Measurements from ENCODE around the gene NAT10. TPM values are rescaled to one million over a fixed set of nuclear protein-coding genes. Genes with fewer than 3 reads are reported as not detected.
A peak's percentile ranks its signal among the peaks of the same experiment; 100 is the strongest.

The NAT10 gene
- total RNA-seq, 1 donor from 2014 or later = 34.4 TPM

DNA sequence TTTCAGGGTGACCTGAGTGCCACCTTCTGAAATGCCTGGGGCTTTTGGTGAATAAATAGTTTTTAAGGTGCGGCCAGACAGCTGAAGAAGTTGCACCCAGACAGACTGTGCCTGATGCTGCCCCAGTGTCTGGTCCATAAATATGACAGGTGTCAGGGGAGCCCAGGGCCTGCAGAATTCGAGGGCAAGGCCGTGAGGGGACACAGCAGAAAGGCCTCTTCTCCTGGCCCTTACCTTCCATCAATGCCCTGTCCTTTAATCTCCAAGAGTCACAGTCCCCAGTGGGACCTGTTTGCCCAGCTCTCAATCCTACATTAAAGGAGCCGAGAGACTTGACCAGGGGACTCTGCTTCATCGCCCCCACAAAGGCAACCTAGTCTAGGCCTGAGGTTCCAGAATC, 45.7 kb downstream of the NAT10 start:
- Mint-ChIP-seq H3K36me3 (ENCODE audit: low read depth, unreplicated experiment) (peaks cover 45% of the 10 kb centered on the region), H3K27me3 (ENCODE audit: unreplicated experiment) (peaks cover 14% of the 10 kb centered on the region), H3K9me3 (ENCODE audit: unreplicated experiment) (no peaks in the 10 kb centered on the region), H3K27ac (ENCODE audit: unreplicated experiment) (no peak overlapping the region), H3K4me1 (ENCODE audit: unreplicated experiment) (peaks cover 13% of the 10 kb centered on the region), H3K4me3 (ENCODE audit: unreplicated experiment) (no peak overlapping the region)
- TF ChIP-seq, protein P1, sequence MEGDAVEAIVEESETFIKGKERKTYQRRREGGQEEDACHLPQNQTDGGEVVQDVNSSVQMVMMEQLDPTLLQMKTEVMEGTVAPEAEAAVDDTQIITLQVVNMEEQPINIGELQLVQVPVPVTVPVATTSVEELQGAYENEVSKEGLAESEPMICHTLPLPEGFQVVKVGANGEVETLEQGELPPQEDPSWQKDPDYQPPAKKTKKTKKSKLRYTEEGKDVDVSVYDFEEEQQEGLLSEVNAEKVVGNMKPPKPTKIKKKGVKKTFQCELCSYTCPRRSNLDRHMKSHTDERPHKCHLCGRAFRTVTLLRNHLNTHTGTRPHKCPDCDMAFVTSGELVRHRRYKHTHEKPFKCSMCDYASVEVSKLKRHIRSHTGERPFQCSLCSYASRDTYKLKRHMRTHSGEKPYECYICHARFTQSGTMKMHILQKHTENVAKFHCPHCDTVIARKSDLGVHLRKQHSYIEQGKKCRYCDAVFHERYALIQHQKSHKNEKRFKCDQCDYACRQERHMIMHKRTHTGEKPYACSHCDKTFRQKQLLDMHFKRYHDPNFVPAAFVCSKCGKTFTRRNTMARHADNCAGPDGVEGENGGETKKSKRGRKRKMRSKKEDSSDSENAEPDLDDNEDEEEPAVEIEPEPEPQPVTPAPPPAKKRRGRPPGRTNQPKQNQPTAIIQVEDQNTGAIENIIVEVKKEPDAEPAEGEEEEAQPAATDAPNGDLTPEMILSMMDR (IDR thresholded peaks at IDR 0.05; ENCODE audit: unreplicated experiment) = no peak
- no peak for DNase-seq (ENCODE audit: low spot score)

DNA sequence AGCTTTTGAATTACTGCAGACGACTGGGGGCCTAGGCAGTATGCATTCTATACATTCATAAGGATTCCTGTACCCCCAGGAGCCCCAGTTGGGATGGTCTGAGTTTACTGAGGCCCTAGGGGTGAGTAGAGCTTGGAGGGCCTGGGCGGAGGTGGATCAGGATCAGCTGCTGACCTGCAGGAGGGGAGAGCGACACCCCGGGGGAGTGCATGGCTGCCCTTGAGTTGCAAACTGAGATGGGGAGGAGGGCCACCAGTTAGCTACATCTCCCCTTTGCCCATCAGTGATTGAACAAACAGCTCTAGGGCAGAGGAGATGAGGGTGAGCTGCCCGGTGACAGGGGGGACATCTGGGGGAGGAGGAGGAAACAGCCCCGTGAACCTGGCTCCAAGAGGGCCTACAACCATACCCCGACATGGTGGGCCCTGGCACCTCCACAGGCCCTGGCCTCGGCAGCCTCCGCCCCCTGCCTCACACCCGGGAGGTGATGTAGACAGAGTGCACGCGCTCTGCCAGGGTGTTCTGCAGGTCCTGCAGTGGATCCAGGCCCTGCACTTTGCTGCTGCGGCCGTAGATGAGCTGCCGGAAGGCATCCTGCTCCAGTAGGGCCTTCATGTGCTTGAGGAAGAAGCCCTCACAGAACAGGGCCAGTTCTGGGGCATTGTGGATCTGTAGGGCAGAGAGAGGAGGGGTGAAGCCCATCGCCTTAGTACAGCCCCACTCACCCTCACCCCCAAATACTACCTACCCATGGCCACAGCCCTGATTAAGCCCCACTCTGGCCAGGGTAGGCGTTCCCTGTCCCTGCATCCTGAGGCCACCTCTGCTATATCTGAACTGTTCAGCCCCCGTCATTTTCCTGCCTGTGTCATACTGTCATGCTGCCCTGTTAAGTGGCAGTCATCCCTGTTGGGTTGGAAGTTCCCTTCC, 46.8 kb downstream of the NAT10 start:
- Mint-ChIP-seq H3K27ac (ENCODE audit: unreplicated experiment) (no peak overlapping the region), H3K36me3 (ENCODE audit: low read depth, unreplicated experiment) (peaks cover 40% of the 10 kb centered on the region), H3K4me1 (ENCODE audit: unreplicated experiment) (peaks cover 13% of the 10 kb centered on the region), H3K9me3 (ENCODE audit: unreplicated experiment) (no peaks in the 10 kb centered on the region), H3K27me3 (ENCODE audit: unreplicated experiment) (peaks cover 15% of the 10 kb centered on the region), H3K4me3 (ENCODE audit: unreplicated experiment) (peak overlapping the region; percentile 85)
- TF ChIP-seq, protein P1 (IDR thresholded peaks at IDR 0.05; ENCODE audit: unreplicated experiment) = no peak
- DNase-seq (ENCODE audit: low spot score) = no peak

DNA sequence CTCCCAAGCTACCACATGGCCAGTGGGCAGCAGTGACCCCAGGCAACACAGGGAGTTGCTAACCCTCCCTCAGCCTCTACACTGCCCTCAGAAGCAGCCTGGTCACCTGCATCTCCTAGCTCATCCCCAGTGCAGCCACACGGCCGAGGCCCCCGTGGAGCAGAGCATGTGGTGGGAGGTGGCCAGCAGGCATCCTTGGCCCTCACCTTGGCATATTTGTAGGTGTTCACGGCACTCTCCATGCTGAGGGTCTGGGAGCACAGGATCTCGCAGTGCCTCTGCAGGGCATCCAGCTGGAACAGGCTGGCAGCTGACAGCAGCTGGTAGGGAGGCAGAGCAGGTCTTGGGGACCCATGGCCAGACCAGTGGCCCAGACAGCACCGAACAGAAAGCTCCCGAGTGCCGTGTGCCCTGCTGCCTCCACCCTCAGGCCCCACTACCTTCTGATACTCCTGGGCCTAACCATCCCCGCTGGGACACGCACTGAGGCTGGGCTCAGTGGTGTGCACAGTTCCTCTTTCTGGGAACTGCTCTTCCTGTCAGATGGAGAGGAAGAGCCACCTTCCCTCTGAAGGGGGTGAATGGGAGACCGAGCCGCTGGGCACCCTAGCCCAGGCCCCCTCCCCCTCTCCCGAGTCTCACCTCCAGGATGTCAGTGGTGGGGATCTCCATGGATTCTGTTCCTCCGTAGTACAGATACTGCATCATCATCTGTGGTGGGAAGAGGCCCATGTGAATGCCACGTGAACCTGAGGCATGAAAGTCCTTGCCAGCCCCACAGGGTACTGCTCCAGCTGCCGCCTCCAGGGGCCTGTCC, 48.8 kb downstream of the NAT10 start:
- H3K27ac Mint-ChIP-seq (ENCODE audit: unreplicated experiment) = peak overlapping the region; percentile 64
- H3K4me3 Mint-ChIP-seq (ENCODE audit: unreplicated experiment) = no peak overlapping the region
- H3K4me1 Mint-ChIP-seq (ENCODE audit: unreplicated experiment) = peaks cover 13% of the 10 kb centered on the region
- peaks cover 42% of the 10 kb centered on the region for H3K36me3 Mint-ChIP-seq (ENCODE audit: low read depth, unreplicated experiment)
- TF ChIP-seq, protein P1 (IDR thresholded peaks at IDR 0.05; ENCODE audit: unreplicated experiment) = no peak
- DNase-seq (ENCODE audit: low spot score) = no peak
- H3K9me3 Mint-ChIP-seq (ENCODE audit: unreplicated experiment) = no peaks in the 10 kb centered on the region
- H3K27me3 Mint-ChIP-seq (ENCODE audit: unreplicated experiment) = peaks cover 21% of the 10 kb centered on the region

DNA sequence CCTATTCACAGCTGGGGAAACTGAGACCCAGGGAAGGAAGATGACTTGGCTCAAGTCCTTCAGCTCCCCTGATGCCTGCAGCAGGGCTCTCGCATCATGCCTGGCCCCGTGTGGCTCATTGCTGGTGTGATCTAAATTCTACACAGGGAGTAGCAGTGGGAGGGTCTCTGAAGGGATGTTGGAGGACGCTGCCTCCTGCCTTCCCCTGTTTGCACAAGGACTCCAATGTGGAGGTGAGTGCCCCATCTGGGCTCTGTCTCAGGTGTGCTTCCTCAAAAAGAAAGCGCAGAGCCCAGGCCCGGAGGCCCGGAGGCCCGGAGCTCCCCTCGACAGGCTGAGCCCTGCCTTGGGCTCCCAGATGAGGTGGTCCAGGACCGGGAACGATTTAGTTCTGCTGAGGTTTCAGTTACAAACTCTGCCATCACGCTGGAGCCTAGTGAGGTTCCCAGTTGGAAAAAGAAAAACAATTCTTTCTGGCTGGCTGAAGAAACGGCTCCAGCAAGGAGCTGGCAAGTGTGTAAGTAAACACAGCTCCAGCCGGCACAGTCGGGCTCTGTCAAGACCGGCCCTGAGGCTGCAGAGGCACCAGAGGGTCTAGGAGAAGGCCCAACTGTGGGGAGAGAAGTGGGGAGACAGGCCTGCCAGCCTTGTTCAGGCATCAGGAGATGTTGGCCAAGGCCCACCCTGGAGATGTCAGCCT, 49.8 kb downstream of the NAT10 start:
- Mint-ChIP-seq H3K4me1 (ENCODE audit: unreplicated experiment) (peaks cover 13% of the 10 kb centered on the region), H3K36me3 (ENCODE audit: low read depth, unreplicated experiment) (peaks cover 48% of the 10 kb centered on the region), H3K4me3 (ENCODE audit: unreplicated experiment) (no peak overlapping the region), H3K27ac (ENCODE audit: unreplicated experiment) (peak overlapping the region; percentile 64), H3K9me3 (ENCODE audit: unreplicated experiment) (no peaks in the 10 kb centered on the region), H3K27me3 (ENCODE audit: unreplicated experiment) (peaks cover 27% of the 10 kb centered on the region)
- TF ChIP-seq, protein P1 (IDR thresholded peaks at IDR 0.05; ENCODE audit: unreplicated experiment) = no peak
- no peak for DNase-seq (ENCODE audit: low spot score)
